ENCODE data around the gene ATP8A2.

ATP8A2 gene

GRCh38 chr13:25585000-25585399 lies 213.2 kb downstream of the ATP8A2 start:
- no peak for TF ChIP-seq CTCF (IDR thresholded peaks at IDR 0.05; ENCODE audit: low read depth, low read length)
- DNase-seq (ENCODE audit: low read depth, low spot score) = no peak
- no peak overlapping the region for H3K4me3 ChIP-seq (ENCODE audit: low read depth, low read length)
- in situ Hi-C loops (cut with HindIII; ENCODE audit: low sequenced_read_pairs) = no loop called here

GRCh38 chr13:25587326-25587980 lies 215.7 kb downstream of the ATP8A2 start:
- in situ Hi-C loops (cut with HindIII; ENCODE audit: low sequenced_read_pairs) = no loop called here
- TF ChIP-seq CTCF (IDR thresholded peaks at IDR 0.05; ENCODE audit: low read depth, low read length) = no peak
- H3K4me3 ChIP-seq (ENCODE audit: low read depth, low read length) = no peak overlapping the region
- no peak for DNase-seq (ENCODE audit: low read depth, low spot score)

GRCh38 chr13:25588336-25589060 lies 216.7 kb downstream of the ATP8A2 start:
- DNase-seq (ENCODE audit: low read depth, low spot score) = no peak
- TF ChIP-seq CTCF (IDR thresholded peaks at IDR 0.05; ENCODE audit: low read depth, low read length) = no peak
- in situ Hi-C loops (cut with HindIII; ENCODE audit: low sequenced_read_pairs) = no loop called here
- H3K4me3 ChIP-seq (ENCODE audit: low read depth, low read length) = no peak overlapping the region

GRCh38 chr13:25598421-25598820 lies 226.6 kb downstream of the ATP8A2 start:
- TF ChIP-seq CTCF (IDR thresholded peaks at IDR 0.05; ENCODE audit: low read depth, low read length) = no peak
- in situ Hi-C loops (cut with HindIII; ENCODE audit: low sequenced_read_pairs) = no loop called here
- DNase-seq (ENCODE audit: low read depth, low spot score) = no peak

GRCh38 chr13:25602176-25602575 lies 230.4 kb downstream of the ATP8A2 start:
- in situ Hi-C loops (cut with HindIII; ENCODE audit: low sequenced_read_pairs) = no loop called here
- H3K4me3 ChIP-seq (ENCODE audit: low read depth, low read length) = no peak overlapping the region
- no peak for DNase-seq (ENCODE audit: low read depth, low spot score)
- no peak for TF ChIP-seq CTCF (IDR thresholded peaks at IDR 0.05; ENCODE audit: low read depth, low read length)

More at GRCh38 chr13:25598421-25598820, 226.6 kb downstream of the ATP8A2 start:
- no peak overlapping the region for H3K4me3 ChIP-seq (ENCODE audit: low read depth, low read length)

GRCh38 chr13:25604106-25604505 lies 232.3 kb downstream of the ATP8A2 start:
- no peak overlapping the region for H3K4me3 ChIP-seq (ENCODE audit: low read depth, low read length)
- TF ChIP-seq CTCF (IDR thresholded peaks at IDR 0.05; ENCODE audit: low read depth, low read length) = no peak
- no peak for DNase-seq (ENCODE audit: low read depth, low spot score)
- in situ Hi-C loops (cut with HindIII; ENCODE audit: low sequenced_read_pairs) = no loop called here
